DND-41 (cell line): Measurements from ENCODE around the gene CACNA2D3.

Source experiments
- ATAC-seq: fragments of 200-7000 bp; cut with Tn5 transposase; 3 replicates; pipeline ENCODE4 v1.9.1; 2021; ENCODE audit warnings: low read depth; ENCODE audit not compliant: insufficient read depth
- DNase-seq: peaks from one replicate; pipeline ENCODE4 v3.0.0-alpha.2; 2020
- H2AFZ ChIP-seq: 2 replicates; pipeline ENCODE4 v1.6.0; 2012; ENCODE audit warnings: low read depth, low read length
- H3K27ac ChIP-seq: 2 replicates; pipeline ENCODE4 v1.5.1; 2012; ENCODE audit warnings: low read length, inconsistent platforms
- H3K27me3 ChIP-seq: fragments of 200-600 bp; sonication (generic); 2 replicates; pipeline ENCODE4 v1.6.0; 2012; ENCODE audit warnings: low read length, mild to moderate bottlenecking, inconsistent platforms; ENCODE audit not compliant: insufficient read depth, poor library complexity
- H3K36me3 ChIP-seq: 2 replicates; pipeline ENCODE4 v1.5.1; 2012; ENCODE audit warnings: low read length, inconsistent platforms; ENCODE audit not compliant: insufficient read depth
- H3K4me1 ChIP-seq: 2 replicates; pipeline ENCODE4 v1.5.1; 2012; ENCODE audit warnings: mild to moderate bottlenecking, low read length; ENCODE audit not compliant: insufficient read depth
- H3K4me2 ChIP-seq: 2 replicates; pipeline ENCODE4 v1.6.0; 2012; ENCODE audit warnings: mild to moderate bottlenecking, moderate library complexity, low read length, inconsistent platforms; ENCODE audit not compliant: insufficient read depth
- H3K4me3 ChIP-seq, 2 experiments: fragments of 200-600 bp in 1 of 2; shearing (Covaris generic) in 1 of 2; 2 replicates each; pipeline ENCODE4 v1.5.1; 2012 to 2016; ENCODE audit warnings: inconsistent platforms in 2 of 2, low read length in 2 of 2, mild to moderate bottlenecking in 2 of 2, low read depth in 1 of 2, moderate library complexity in 1 of 2
- H3K79me2 ChIP-seq: 2 replicates; pipeline ENCODE4 v1.6.0; 2012; ENCODE audit warnings: low read length, inconsistent platforms; ENCODE audit not compliant: insufficient read depth
- H3K9ac ChIP-seq: 2 replicates; pipeline ENCODE4 v1.6.0; 2012; ENCODE audit warnings: low read depth, mild to moderate bottlenecking, inconsistent platforms, low read length, moderate library complexity
- H3K9me3 ChIP-seq: 2 replicates; pipeline ENCODE4 v1.5.1; 2012; ENCODE audit warnings: low read length, moderate library complexity, mild to moderate bottlenecking, inconsistent platforms; ENCODE audit not compliant: insufficient read depth, severe bottlenecking
- H4K20me1 ChIP-seq: 2 replicates; pipeline ENCODE4 v1.6.0; 2012; ENCODE audit warnings: low read length; ENCODE audit not compliant: insufficient read depth
- EZH2 ChIP-seq: IDR thresholded peaks from 3 replicates; pipeline ENCODE4 v1.6.1; 2012; ENCODE audit warnings: borderline replicate concordance, low read depth, mild to moderate bottlenecking, moderate library complexity, low read length, inconsistent platforms; ENCODE audit not compliant: severe bottlenecking
- TF ChIP-seq, protein P1 (sequence below): IDR thresholded peaks from 2 replicates; pipeline ENCODE4 v1.5.1; 2012; ENCODE audit warnings: borderline replicate concordance, low read length, moderate library complexity, mild to moderate bottlenecking; ENCODE audit not compliant: poor library complexity, severe bottlenecking; ENCODE audit errors: extremely low read depth

CACNA2D3 gene

DNA sequence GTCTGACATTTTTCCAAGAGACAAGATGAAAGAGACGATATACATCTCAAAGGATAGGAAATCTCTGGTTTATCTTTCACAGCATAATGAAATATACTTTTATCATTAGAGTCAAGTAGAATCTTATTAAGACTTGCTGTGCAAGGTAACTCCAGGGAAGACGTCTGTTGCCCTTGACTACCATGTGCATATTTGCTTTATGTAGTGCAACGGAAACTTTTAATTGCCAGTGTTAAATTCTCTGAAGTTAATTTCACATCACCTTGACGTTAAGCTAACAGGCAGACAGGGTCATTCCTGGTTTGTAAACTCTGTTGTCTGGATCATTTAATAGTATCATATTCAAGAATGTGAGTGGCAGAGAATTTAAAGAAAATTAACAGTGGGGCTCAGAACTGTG, 722.7 kb downstream of the CACNA2D3 start:
- no peak overlapping the region for H3K27ac ChIP-seq
- TF ChIP-seq EZH2 = no peak
- TF ChIP-seq, protein P1, sequence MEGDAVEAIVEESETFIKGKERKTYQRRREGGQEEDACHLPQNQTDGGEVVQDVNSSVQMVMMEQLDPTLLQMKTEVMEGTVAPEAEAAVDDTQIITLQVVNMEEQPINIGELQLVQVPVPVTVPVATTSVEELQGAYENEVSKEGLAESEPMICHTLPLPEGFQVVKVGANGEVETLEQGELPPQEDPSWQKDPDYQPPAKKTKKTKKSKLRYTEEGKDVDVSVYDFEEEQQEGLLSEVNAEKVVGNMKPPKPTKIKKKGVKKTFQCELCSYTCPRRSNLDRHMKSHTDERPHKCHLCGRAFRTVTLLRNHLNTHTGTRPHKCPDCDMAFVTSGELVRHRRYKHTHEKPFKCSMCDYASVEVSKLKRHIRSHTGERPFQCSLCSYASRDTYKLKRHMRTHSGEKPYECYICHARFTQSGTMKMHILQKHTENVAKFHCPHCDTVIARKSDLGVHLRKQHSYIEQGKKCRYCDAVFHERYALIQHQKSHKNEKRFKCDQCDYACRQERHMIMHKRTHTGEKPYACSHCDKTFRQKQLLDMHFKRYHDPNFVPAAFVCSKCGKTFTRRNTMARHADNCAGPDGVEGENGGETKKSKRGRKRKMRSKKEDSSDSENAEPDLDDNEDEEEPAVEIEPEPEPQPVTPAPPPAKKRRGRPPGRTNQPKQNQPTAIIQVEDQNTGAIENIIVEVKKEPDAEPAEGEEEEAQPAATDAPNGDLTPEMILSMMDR = no peak
- H3K36me3 ChIP-seq = no peaks in the 10 kb centered on the region
- ATAC-seq = no peak
- no peaks in the 10 kb centered on the region for H3K79me2 ChIP-seq
- H3K4me2 ChIP-seq = no peak overlapping the region
- no peak overlapping the region for H3K9ac ChIP-seq
- no peaks in the 10 kb centered on the region for H4K20me1 ChIP-seq
- H3K27me3 ChIP-seq = peaks cover 7% of the 10 kb centered on the region
- H3K4me1 ChIP-seq = no peaks in the 10 kb centered on the region
- no peak overlapping the region for H2AFZ ChIP-seq
- no peak for DNase-seq
- H3K9me3 ChIP-seq = no peaks in the 10 kb centered on the region
- no peak overlapping the region for H3K4me3 ChIP-seq

DNA sequence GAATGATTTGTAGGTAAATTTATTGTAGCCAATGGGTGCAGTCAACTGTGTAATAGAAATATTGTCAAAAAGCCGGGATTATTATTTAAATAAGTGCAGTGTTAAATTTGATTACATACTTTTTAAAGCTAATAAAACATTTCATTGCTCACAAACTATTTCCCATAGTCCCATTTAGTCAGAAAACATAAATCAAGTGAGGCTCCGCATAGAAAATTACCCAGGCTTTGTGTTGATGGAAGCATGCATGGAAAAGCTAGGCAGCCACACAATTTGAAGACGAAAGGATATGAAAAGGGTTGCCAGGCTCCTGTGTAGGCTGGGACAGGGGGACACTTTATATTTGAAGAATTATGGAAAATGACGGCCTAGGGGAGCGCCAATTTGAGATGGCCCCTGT, 723.2 kb downstream of the CACNA2D3 start:
- Histone ChIP-seq H3K9me3 (no peaks in the 10 kb centered on the region), H4K20me1 (no peaks in the 10 kb centered on the region), H3K4me2 (no peak overlapping the region), H2AFZ (no peak overlapping the region), H3K9ac (no peak overlapping the region), H3K36me3 (no peaks in the 10 kb centered on the region), H3K27me3 (peaks cover 8% of the 10 kb centered on the region), H3K4me3 (no peak overlapping the region), H3K27ac (no peak overlapping the region), H3K4me1 (no peaks in the 10 kb centered on the region), H3K79me2 (no peaks in the 10 kb centered on the region)
- TF ChIP-seq, protein P1 = no peak
- no peak for TF ChIP-seq EZH2
- ATAC-seq (no peak), DNase-seq (no peak)

DNA sequence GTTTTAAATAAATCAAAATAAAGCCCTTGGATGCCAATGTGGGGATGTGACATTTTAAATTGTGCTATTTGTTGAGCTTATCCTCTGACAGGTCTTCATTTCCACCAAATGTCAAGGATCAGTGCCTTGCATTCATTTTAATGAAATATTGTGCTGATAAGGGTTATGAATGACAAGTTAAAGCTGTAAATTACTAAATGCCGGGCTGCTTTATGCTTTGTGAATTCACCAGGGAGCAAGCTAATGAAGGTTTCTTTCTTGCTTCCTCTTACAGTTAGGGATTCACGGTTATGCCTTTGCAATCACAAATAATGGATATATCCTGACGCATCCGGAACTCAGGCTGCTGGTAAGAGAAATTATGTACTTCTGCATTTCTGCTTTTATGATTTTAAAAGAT, 723.8 kb downstream of the CACNA2D3 start:
- Histone ChIP-seq H3K4me1 (no peaks in the 10 kb centered on the region), H3K9ac (no peak overlapping the region), H3K27me3 (peaks cover 12% of the 10 kb centered on the region), H3K4me2 (no peak overlapping the region), H2AFZ (no peak overlapping the region), H3K36me3 (no peaks in the 10 kb centered on the region), H3K79me2 (no peaks in the 10 kb centered on the region), H3K4me3 (no peak overlapping the region), H4K20me1 (no peaks in the 10 kb centered on the region; the same call in 1 of the 2 replicates), H3K9me3 (no peaks in the 10 kb centered on the region), H3K27ac (no peak overlapping the region)
- DNase-seq = no peak
- no peak for ATAC-seq
- TF ChIP-seq, protein P1 = no peak
- TF ChIP-seq EZH2 = no peak

DNA sequence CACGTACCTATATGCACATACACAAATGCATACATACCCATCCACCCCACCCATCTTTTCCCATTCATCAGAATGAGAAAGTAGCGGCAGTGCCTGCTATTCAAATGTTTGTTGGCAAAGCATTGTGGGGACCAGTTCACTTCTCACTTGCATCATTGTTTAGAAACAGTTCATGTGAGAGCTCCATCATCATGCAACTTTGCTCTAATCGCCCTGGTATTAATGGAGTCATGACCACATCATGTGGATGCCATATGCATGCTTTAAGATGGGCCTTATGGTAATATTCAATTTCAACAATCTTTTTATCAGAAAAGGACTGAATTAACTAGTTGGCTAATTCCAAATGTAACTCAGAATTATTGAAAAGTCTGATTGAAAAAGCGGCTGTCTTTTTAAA, 725.0 kb downstream of the CACNA2D3 start:
- no peak overlapping the region for H3K27ac ChIP-seq
- TF ChIP-seq, protein P1 = no peak
- TF ChIP-seq EZH2 = no peak
- H3K27me3 ChIP-seq = peaks cover 15% of the 10 kb centered on the region
- H3K4me2 ChIP-seq = no peak overlapping the region
- no peaks in the 10 kb centered on the region for H3K36me3 ChIP-seq
- DNase-seq (no peak), ATAC-seq (no peak)
- H3K4me3 ChIP-seq = no peak overlapping the region
- H3K9ac ChIP-seq = no peak overlapping the region
- H2AFZ ChIP-seq = no peak overlapping the region
- no peaks in the 10 kb centered on the region for H3K9me3 ChIP-seq
- no peaks in the 10 kb centered on the region; the same call in 1 of the 2 replicates for H4K20me1 ChIP-seq
- H3K4me1 ChIP-seq = no peaks in the 10 kb centered on the region
- no peaks in the 10 kb centered on the region for H3K79me2 ChIP-seq
